ES-I3 (cell line): ENCODE measurements around the gene ZNRF3.
"Not testable (repeated sequence)": the region's sequence is repeated elsewhere in the genome, so short reads cannot be mapped to it uniquely, and the experiment has no call there.

Experiments
- H3K36me3 ChIP-seq: 2 replicates; pipeline ENCODE4 v1.6.1; 2013; ENCODE audit warnings: mild to moderate bottlenecking, low read length, control low read depth, moderate library complexity; ENCODE audit not compliant: insufficient read depth
- H3K4me1 ChIP-seq: 2 replicates; pipeline ENCODE4 v1.6.1; 2013; ENCODE audit warnings: mild to moderate bottlenecking, control low read depth, low read length; ENCODE audit not compliant: insufficient read depth
- H3K9ac ChIP-seq: 2 replicates; pipeline ENCODE4 v1.6.1; 2013; ENCODE audit warnings: low read depth, mild to moderate bottlenecking, low read length, moderate library complexity
- H3K9me3 ChIP-seq: 2 replicates; pipeline ENCODE4 v1.6.1; 2013; ENCODE audit warnings: mild to moderate bottlenecking, low read length, moderate library complexity; ENCODE audit not compliant: control insufficient read depth, insufficient read depth

ZNRF3 gene

GRCh38 chr22:28908810-28909209 lies 25.4 kb downstream of the ZNRF3 start:
- not testable (repeated sequence) for H3K9me3 ChIP-seq, H3K36me3 ChIP-seq, H3K9ac ChIP-seq
- H3K4me1 ChIP-seq: peaks cover 30% of the 10 kb centered on the region

- Histone ChIP-seq H3K36me3 (no peaks in the 10 kb centered on the region), H3K4me1 (peaks cover 24% of the 10 kb centered on the region)
Observed at GRCh38 chr22:28909375-28909774, 26.0 kb downstream of the ZNRF3 start.

GRCh38 chr22:28910569-28911303 lies 27.4 kb downstream of the ZNRF3 start:
- H3K36me3 ChIP-seq: no peaks in the 10 kb centered on the region
- no peak overlapping the region for H3K9ac ChIP-seq
- H3K4me1 ChIP-seq: peaks cover 18% of the 10 kb centered on the region
- H3K9me3 ChIP-seq: no peaks in the 10 kb centered on the region

More at GRCh38 chr22:28909375-28909774, 26.0 kb downstream of the ZNRF3 start:
- no peak overlapping the region for H3K9ac ChIP-seq
- no peaks in the 10 kb centered on the region for H3K9me3 ChIP-seq

- Histone ChIP-seq H3K4me1 (peaks cover 18% of the 10 kb centered on the region), H3K9ac (no peak overlapping the region), H3K9me3 (no peaks in the 10 kb centered on the region), H3K36me3 (no peaks in the 10 kb centered on the region)
Observed at GRCh38 chr22:28911304-28911690, 27.9 kb downstream of the ZNRF3 start.

- Histone ChIP-seq H3K36me3 (no peaks in the 10 kb centered on the region), H3K4me1 (peaks cover 24% of the 10 kb centered on the region), H3K9me3 (no peaks in the 10 kb centered on the region), H3K9ac (no peak overlapping the region)
Observed at GRCh38 chr22:28911777-28912669, 28.7 kb downstream of the ZNRF3 start.

- no peaks in the 10 kb centered on the region for H3K9me3 ChIP-seq
- H3K9ac ChIP-seq: no peak overlapping the region
- H3K36me3 ChIP-seq: no peaks in the 10 kb centered on the region
- peaks cover 33% of the 10 kb centered on the region for H3K4me1 ChIP-seq
Observed at GRCh38 chr22:28914201-28914600, 30.8 kb downstream of the ZNRF3 start.

- no peaks in the 10 kb centered on the region for H3K36me3 ChIP-seq
- no peaks in the 10 kb centered on the region for H3K9me3 ChIP-seq
- no peak overlapping the region for H3K9ac ChIP-seq
- peaks cover 40% of the 10 kb centered on the region for H3K4me1 ChIP-seq
Observed at GRCh38 chr22:28915969-28916368, 32.6 kb downstream of the ZNRF3 start.

- Histone ChIP-seq H3K36me3 (no peaks in the 10 kb centered on the region), H3K9me3 (no peaks in the 10 kb centered on the region), H3K9ac (no peak overlapping the region), H3K4me1 (peaks cover 38% of the 10 kb centered on the region)
Observed at GRCh38 chr22:28917747-28918549, 34.6 kb downstream of the ZNRF3 start.

- Histone ChIP-seq H3K4me1 (peaks cover 41% of the 10 kb centered on the region), H3K9me3 (no peaks in the 10 kb centered on the region), H3K9ac (no peak overlapping the region), H3K36me3 (no peaks in the 10 kb centered on the region)
Observed at GRCh38 chr22:28918550-28919271, 35.3 kb downstream of the ZNRF3 start.

GRCh38 chr22:28920757-28921584 lies 37.6 kb downstream of the ZNRF3 start:
- Histone ChIP-seq H3K36me3 (no peaks in the 10 kb centered on the region), H3K9ac (no peak overlapping the region), H3K4me1 (peaks cover 48% of the 10 kb centered on the region), H3K9me3 (no peaks in the 10 kb centered on the region)

- H3K4me1 ChIP-seq: peaks cover 47% of the 10 kb centered on the region
- H3K9ac ChIP-seq: no peak overlapping the region
- no peaks in the 10 kb centered on the region for H3K36me3 ChIP-seq
- H3K9me3 ChIP-seq: no peaks in the 10 kb centered on the region
Observed at GRCh38 chr22:28921585-28921879, 38.2 kb downstream of the ZNRF3 start.

GRCh38 chr22:28922540-28923244 lies 39.3 kb downstream of the ZNRF3 start:
- Histone ChIP-seq H3K4me1 (peaks cover 35% of the 10 kb centered on the region), H3K9me3 (no peaks in the 10 kb centered on the region), H3K36me3 (no peaks in the 10 kb centered on the region), H3K9ac (no peak overlapping the region)
